HG03558 (cell line): ENCODE measurements around the gene AICDA.

ENCODE experiments used
- ATAC-seq: cut with Tn5 transposase; IDR thresholded peaks from one replicate; pipeline ENCODE4 v1.9.1; 2021; ENCODE audit warnings: moderate number of reproducible peaks; ENCODE audit not compliant: unreplicated experiment; ENCODE audit errors: extremely low read depth

The AICDA gene

DNA sequence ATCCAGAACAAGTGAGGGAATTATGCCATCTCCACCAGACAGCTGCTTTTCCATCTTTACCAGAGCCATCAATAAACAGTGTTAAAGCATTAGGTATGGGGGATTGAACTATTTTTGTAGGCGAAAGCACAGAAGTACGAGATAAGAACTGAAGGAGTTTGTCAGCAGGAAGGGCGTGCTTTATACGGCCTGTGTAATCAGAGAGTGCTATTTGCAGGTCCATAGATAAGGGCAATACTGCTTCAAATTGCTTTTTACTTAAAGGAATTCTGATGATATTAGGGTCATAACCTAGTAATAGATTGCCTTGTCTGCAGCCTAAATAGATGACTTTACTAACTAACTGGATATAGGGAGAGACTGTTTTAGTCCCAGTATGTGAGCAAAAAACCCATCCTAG lies 51.6 kb downstream of the AICDA start:
- ATAC-seq: no peak

DNA sequence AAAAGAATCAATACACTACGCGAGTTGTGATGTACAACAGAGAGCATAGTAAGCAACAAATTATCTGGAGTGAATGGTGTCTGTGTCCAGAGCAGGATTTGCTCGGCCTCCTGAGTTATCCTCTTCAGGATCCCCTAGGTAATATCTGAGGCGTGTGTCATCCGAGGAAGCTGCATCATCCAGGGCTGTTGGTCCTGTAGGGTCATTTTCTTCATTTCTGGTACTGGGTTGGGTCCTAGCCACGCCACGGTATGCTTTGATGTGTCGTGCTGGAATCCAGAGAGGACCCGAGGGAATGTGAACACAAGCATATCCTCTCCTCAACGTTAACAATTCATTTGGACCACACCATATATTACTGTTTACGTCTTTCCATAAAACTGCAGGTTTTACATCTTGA lies 53.0 kb downstream of the AICDA start:
- ATAC-seq: no peak

DNA sequence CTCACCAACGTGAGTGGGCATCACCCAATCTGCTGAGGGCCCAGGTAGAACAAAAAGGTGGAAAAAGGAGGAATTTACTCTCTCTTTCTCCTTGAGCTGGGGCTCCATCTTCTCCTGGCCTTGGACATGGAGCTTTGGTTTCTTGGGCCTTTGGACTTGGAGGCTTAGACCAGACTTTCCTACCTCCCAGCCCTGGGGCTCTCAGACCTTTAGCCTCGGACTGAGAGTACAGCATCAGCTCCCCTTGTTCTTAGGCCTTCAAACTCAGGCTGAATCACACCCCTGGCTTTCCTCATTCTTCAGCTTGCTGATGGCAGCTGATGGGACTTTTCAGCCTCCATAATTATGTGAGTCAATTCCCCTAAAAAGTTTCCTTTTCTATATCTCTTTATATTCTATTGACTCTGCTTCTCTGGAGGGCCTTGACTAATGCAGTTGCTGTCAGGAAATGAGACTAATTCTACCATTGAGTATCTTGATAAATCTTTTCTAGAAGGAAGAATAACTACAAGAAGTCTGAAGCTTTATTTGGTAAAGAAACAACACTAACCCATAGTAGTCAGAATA lies 56.0 kb downstream of the AICDA start:
- no peak for ATAC-seq

DNA sequence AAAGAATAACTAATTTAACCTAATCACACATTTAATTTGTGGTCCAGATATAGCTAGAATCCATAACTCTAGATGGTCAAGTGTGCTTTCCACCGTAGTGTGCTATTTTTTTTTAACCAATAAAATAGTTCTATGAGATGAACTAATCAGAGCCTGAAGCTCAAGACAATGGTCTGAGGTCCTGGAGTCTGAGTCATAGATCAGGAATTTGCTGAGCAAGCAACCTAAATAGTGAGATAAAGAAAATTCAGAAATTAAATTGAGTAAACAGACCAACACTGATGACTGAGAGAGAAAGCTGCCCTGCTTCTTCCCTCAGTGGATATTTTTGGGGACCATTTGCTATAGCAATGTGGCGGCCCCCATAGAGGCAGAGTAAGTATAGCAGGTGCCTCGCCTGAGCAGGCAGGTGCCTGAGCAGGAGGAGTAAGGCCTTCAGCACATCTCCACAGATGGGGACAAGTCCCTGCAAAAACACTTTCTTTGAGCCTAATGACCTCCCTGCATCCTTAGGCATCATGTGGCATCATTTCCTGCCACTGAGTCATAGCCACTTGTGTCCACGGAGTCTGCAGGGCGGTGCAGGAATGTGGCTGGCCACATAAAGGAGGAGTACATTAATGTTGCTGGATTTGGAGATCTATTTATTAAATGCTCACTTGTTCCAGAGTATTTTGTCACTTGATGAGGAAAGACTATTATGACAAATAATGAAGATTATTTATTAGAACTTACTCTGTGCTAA lies 58.0 kb downstream of the AICDA start:
- ATAC-seq: no peak

DNA sequence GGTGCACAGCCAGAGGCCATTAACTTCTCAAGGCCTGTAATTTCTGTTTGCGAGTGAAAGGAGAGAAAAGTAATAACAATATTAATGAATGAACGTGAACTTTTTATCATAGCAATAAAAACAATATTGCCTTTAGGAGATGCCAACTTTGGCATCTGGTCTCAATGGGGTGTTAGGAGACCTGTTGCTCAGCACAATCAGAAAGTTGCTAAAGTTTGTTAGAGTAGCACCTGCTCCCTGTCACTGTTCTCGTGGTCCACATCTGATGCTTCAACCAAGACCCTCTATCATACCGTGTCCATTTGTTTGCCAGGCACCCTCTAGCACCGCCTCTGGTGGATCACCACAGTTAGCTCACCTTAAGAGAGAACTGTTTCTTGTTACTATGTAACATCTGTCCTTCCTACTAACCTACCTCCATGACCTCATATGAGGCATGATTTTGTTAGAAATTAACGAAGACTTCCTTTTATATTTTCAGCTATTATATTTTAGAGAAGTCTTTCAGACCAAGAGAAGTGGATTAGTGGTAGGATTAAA lies 59.5 kb downstream of the AICDA start:
- ATAC-seq: no peak
